OCI-LY1 (cell line): ENCODE measurements around the gene AP4E1.

Source experiments
- H2AFZ ChIP-seq: fragments of 200-600 bp; sonication (generic), shearing (Covaris generic); 2 replicates; pipeline ENCODE4 v1.6.0; 2014; ENCODE audit warnings: antibody characterized with exemption, mild to moderate bottlenecking, low read length
- H3F3A ChIP-seq: fragments of 200-600 bp; sonication (generic), shearing (Covaris generic); 2 replicates; pipeline ENCODE4 v1.6.0; 2014; ENCODE audit warnings: mild to moderate bottlenecking, antibody characterized with exemption, low read length, moderate library complexity; ENCODE audit not compliant: insufficient read depth
- H3K27ac ChIP-seq: fragments of 200-600 bp; sonication (generic); 2 replicates; pipeline ENCODE4 v1.5.1; 2014; ENCODE audit warnings: low read length, mixed run types, mild to moderate bottlenecking, low read depth; ENCODE audit not compliant: poor library complexity, severe bottlenecking
- H3K27me3 ChIP-seq: fragments of 200-600 bp; sonication (generic); 2 replicates; pipeline ENCODE4 v1.6.0; 2014; ENCODE audit warnings: antibody characterized with exemption, mild to moderate bottlenecking, low read length, moderate library complexity; ENCODE audit not compliant: insufficient read depth
- H3K36me3 ChIP-seq: fragments of 200-600 bp; sonication (generic); 2 replicates; pipeline ENCODE4 v1.6.1; 2014; ENCODE audit warnings: mild to moderate bottlenecking, antibody characterized with exemption, low read length, moderate library complexity, mixed read lengths; ENCODE audit not compliant: insufficient read depth
- H3K4me1 ChIP-seq: fragments of 200-600 bp; sonication (generic); 2 replicates; pipeline ENCODE4 v1.5.1; 2014; ENCODE audit warnings: mild to moderate bottlenecking, low read length, moderate library complexity; ENCODE audit not compliant: insufficient read depth, severe bottlenecking
- H3K4me2 ChIP-seq: fragments of 200-600 bp; sonication (generic), shearing (Covaris generic); 2 replicates; pipeline ENCODE4 v1.6.1; 2014; ENCODE audit warnings: low read length
- H3K4me3 ChIP-seq: fragments of 200-600 bp; sonication (generic); 2 replicates; pipeline ENCODE4 v1.5.1; 2014; ENCODE audit warnings: low read length, low read depth, mild to moderate bottlenecking, mixed read lengths; ENCODE audit not compliant: poor library complexity, severe bottlenecking
- H3K79me2 ChIP-seq: fragments of 200-600 bp; shearing (Covaris generic); 2 replicates; pipeline ENCODE4 v1.6.1; 2016; ENCODE audit warnings: mixed run types, low read length, mixed read lengths; ENCODE audit not compliant: insufficient read depth
- H3K9ac ChIP-seq: fragments of 200-600 bp; sonication (generic), shearing (Covaris generic); 2 replicates; pipeline ENCODE4 v1.6.1; 2014; ENCODE audit warnings: mild to moderate bottlenecking, low read length, mixed read lengths
- H3K9me2 ChIP-seq: fragments of 200-600 bp; sonication (generic), shearing (Covaris generic); 2 replicates; pipeline ENCODE4 v1.6.1; 2014; ENCODE audit warnings: low read depth, mild to moderate bottlenecking, low read length, mixed read lengths
- H3K9me3 ChIP-seq: fragments of 200-600 bp; shearing (Covaris generic); 2 replicates; pipeline ENCODE4 v1.6.1; 2014; ENCODE audit warnings: low read length, mixed read lengths
- H4K20me1 ChIP-seq: fragments of 200-600 bp; sonication (generic), shearing (Covaris generic); 2 replicates; pipeline ENCODE4 v1.6.0; 2016; ENCODE audit warnings: mild to moderate bottlenecking, low read length; ENCODE audit not compliant: insufficient read depth
- EZH2 ChIP-seq: fragments of 200-600 bp; sonication (generic), shearing (Covaris generic); IDR thresholded peaks from 2 replicates; pipeline ENCODE4 v1.8.0; 2017; ENCODE audit warnings: borderline replicate concordance, mixed run types, mild to moderate bottlenecking, antibody characterized with exemption, low read length, moderate library complexity, mixed read lengths
- TF ChIP-seq, protein P1 (sequence below): fragments of 200-600 bp; sonication (generic), shearing (Covaris generic); IDR thresholded peaks from 2 replicates; pipeline ENCODE4 v1.5.1; 2017; ENCODE audit warnings: mild to moderate bottlenecking, antibody characterized with exemption, low read length, moderate library complexity, mixed read lengths

AP4E1 gene

GRCh38 chr15:50938525-50938924, 30.0 kb downstream of the AP4E1 start:
- Histone ChIP-seq H3F3A (no peaks in the 10 kb centered on the region), H3K36me3 (peaks cover 17% of the 10 kb centered on the region; the same call in 1 of the 2 replicates), H2AFZ (no peak overlapping the region), H3K4me2 (no peak overlapping the region), H3K79me2 (no peaks in the 10 kb centered on the region), H3K27me3 (no peaks in the 10 kb centered on the region), H3K4me1 (no peaks in the 10 kb centered on the region), H3K9ac (no peak overlapping the region), H4K20me1 (no peaks in the 10 kb centered on the region), H3K9me3 (no peaks in the 10 kb centered on the region), H3K9me2 (no peaks in the 10 kb centered on the region), H3K4me3 (no peak overlapping the region), H3K27ac (no peak overlapping the region)
- no peak for TF ChIP-seq EZH2
- TF ChIP-seq, protein P1, sequence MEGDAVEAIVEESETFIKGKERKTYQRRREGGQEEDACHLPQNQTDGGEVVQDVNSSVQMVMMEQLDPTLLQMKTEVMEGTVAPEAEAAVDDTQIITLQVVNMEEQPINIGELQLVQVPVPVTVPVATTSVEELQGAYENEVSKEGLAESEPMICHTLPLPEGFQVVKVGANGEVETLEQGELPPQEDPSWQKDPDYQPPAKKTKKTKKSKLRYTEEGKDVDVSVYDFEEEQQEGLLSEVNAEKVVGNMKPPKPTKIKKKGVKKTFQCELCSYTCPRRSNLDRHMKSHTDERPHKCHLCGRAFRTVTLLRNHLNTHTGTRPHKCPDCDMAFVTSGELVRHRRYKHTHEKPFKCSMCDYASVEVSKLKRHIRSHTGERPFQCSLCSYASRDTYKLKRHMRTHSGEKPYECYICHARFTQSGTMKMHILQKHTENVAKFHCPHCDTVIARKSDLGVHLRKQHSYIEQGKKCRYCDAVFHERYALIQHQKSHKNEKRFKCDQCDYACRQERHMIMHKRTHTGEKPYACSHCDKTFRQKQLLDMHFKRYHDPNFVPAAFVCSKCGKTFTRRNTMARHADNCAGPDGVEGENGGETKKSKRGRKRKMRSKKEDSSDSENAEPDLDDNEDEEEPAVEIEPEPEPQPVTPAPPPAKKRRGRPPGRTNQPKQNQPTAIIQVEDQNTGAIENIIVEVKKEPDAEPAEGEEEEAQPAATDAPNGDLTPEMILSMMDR: no peak

- Histone ChIP-seq H3K4me3 (no peak overlapping the region), H2AFZ (no peak overlapping the region), H3F3A (no peaks in the 10 kb centered on the region), H3K9me2 (no peaks in the 10 kb centered on the region), H3K79me2 (no peaks in the 10 kb centered on the region), H3K4me1 (no peaks in the 10 kb centered on the region), H3K27me3 (no peaks in the 10 kb centered on the region), H3K27ac (no peak overlapping the region), H3K9ac (no peak overlapping the region), H3K4me2 (no peak overlapping the region), H3K36me3 (peaks cover 28% of the 10 kb centered on the region), H4K20me1 (no peaks in the 10 kb centered on the region), H3K9me3 (no peaks in the 10 kb centered on the region)
- TF ChIP-seq EZH2: no peak
- TF ChIP-seq, protein P1: no peak
These were observed 31.4 kb downstream of the AP4E1 start for GRCh38 chr15:50939911-50940310.

DNA sequence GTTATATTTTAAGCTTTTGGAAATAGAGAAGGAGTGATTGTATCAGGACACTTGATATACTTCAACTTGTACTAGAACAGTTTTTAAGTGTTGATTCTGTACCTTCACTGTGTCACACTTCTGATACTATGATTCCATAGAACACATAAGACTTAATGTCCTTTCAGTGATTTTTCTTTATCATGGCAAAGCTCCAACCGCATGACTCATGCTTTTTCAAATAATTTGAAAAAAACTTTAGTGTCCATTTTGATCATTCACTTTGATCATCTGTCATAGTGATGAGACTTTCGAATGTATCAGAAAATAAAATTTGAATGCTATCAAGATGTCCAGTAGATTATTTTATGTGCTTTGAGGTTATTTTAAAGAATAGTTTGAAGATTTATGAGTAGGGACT, 32.0 kb downstream of the AP4E1 start:
- H3K27ac ChIP-seq: no peak overlapping the region
- no peaks in the 10 kb centered on the region for H3F3A ChIP-seq
- no peak overlapping the region for H3K9ac ChIP-seq
- no peaks in the 10 kb centered on the region for H3K4me1 ChIP-seq
- no peaks in the 10 kb centered on the region for H4K20me1 ChIP-seq
- H3K9me3 ChIP-seq: no peaks in the 10 kb centered on the region
- no peak overlapping the region for H2AFZ ChIP-seq
- no peak for TF ChIP-seq EZH2
- TF ChIP-seq, protein P1: no peak
- no peaks in the 10 kb centered on the region for H3K27me3 ChIP-seq
- H3K9me2 ChIP-seq: no peaks in the 10 kb centered on the region
- H3K4me2 ChIP-seq: no peak overlapping the region
- peaks cover 31% of the 10 kb centered on the region for H3K36me3 ChIP-seq
- no peaks in the 10 kb centered on the region for H3K79me2 ChIP-seq
- no peak overlapping the region for H3K4me3 ChIP-seq
